ENCODE data around the gene ADAMTSL5. TPM values are rescaled to one million over a fixed set of nuclear protein-coding genes. Genes with fewer than 3 reads are reported as not detected.

Gene ADAMTSL5
- total and polyA plus RNA-seq, 2 of the 8 experiments (the other 6 are each of a cell fraction or from before 2014, with no cell fraction given): 0.82 to 0.99 TPM

DNA sequence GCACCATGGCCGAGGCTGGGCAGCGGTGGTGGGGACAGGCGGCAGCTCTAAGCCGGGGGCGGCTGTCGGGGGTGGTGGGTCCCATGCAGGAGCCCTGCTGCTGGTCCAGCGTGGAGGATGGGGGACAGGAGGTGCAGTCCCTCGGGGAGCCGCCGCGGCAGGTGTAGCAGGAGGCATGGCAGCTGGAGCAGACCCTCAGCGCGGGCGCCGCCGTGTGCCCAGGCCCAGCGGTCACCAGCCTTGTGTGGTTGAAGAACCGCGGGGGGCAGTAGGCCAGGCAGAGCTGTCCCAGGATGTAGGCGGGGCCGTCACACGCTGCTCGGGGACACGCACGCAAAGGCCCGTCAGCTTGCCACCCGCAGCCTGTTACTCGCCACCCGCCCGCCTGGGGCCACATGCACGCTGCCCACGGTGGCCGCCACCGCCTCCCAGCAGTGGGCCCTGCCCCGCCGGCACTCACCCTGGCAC is 30.9 kb downstream of the ADAMTSL5 start:
- H3K79me1 ChIP-seq (ENCODE audit: low read depth, low read length): no peaks in the 10 kb centered on the region; the same call in 1 of the 2 replicates
- H3K4ac ChIP-seq (replicated peaks; ENCODE audit: insufficient read length, low read depth, low read length): no peak overlapping the region
- H4K8ac ChIP-seq (ENCODE audit: extremely low read depth, insufficient read depth, low read length): no peak overlapping the region; the same call in 1 of the 2 replicates
- no peaks in the 10 kb centered on the region; a peak in 2 of 7 replicates for H3K4me1 ChIP-seq (replicated peaks in 1 of 4; ENCODE audit: control insufficient read depth in 3 of 4, insufficient read depth in 4 of 4, low read length in 3 of 4)
- no peak overlapping the region for H2AFZ ChIP-seq (ENCODE audit: low read length)
- no peak overlapping the region for H3K23ac ChIP-seq (ENCODE audit: insufficient read length)
- H3K18ac ChIP-seq (ENCODE audit: extremely low read depth, low read length): no peak overlapping the region
- peaks cover 0 to 4% of the 10 kb centered on the region in 2 experiments; a peak in 1 of 4 replicates for H3K79me2 ChIP-seq (ENCODE audit: control insufficient read depth in 1 of 2, insufficient read depth in 2 of 2, low read length in 2 of 2)
- H3K4me2 ChIP-seq (ENCODE audit: insufficient read depth in 1 of 2, low read depth in 2 of 2, low read length in 2 of 2): no peak overlapping the region
- peaks cover 0 to 3% (median 1%) of the 10 kb centered on the region in 4 experiments; a peak in 1 of 8 replicates for H3K36me3 ChIP-seq (ENCODE audit: control insufficient read depth in 2 of 4, insufficient read depth in 4 of 4, low read length in 3 of 4)
- no peak overlapping the region for H4K91ac ChIP-seq (replicated peaks; ENCODE audit: insufficient read length, low read length)
- ChIA-PET CTCF (ENCODE audit: partially characterized antibody) (interaction anchor here (0.7 to 1.1 kb wide), 4 partner anchors 16 to 34 kb away, joined by 3 to 4 read pairs (median 3); no protein-coding TSS in a partner anchor), POLR2A (ENCODE audit: partially characterized antibody) (interaction anchor here (0.8 to 1.0 kb wide), 4 partner anchors 13 to 52 kb away, joined by 3 read pairs; no protein-coding TSS in a partner anchor)
- FAIRE-seq: no peak
- H2BK15ac ChIP-seq (ENCODE audit: low read length): no peak overlapping the region
- no peak overlapping the region for H4K5ac ChIP-seq (ENCODE audit: insufficient read length, low read depth, low read length)
- 93% methylated on average over 27 of the region's 36 CpGs; no CpG with 5 or more reads in 1 of the 2 experiments for WGBS, 2 experiments (ENCODE audit: extremely low coverage in 1 of 2, insufficient coverage in 1 of 2, insufficient read length in 1 of 2, insufficient replicate concordance in 2 of 2, low coverage in 1 of 2, low lambda C conversion rate in 2 of 2, missing lambda C conversion rate in 1 of 2)
- no peak overlapping the region for H2BK5ac ChIP-seq (ENCODE audit: low read depth, low read length)
- H3K27ac ChIP-seq (ENCODE audit: low read depth, low read length): no peak overlapping the region
- no peak overlapping the region for H3K4me3 ChIP-seq (ENCODE audit: extremely low read depth in 1 of 4, insufficient read depth in 2 of 4, low read depth in 3 of 4, low read length in 4 of 4)
- H4K20me1 ChIP-seq (replicated peaks in 1 of 2; ENCODE audit: control insufficient read depth in 1 of 2, insufficient read depth in 2 of 2, low read length in 2 of 2): no peaks in the 10 kb centered on the region
- H3K23me2 ChIP-seq (ENCODE audit: low read depth, low read length): peaks cover 7% of the 10 kb centered on the region
- no peak overlapping the region for H3K56ac ChIP-seq (replicated peaks; ENCODE audit: insufficient read length, low read depth, low read length)
- no peak overlapping the region for H2BK12ac ChIP-seq (ENCODE audit: low read depth, low read length)
- H2AK5ac ChIP-seq (ENCODE audit: low read depth, low read length): no peak overlapping the region
- H3K9me3 ChIP-seq (ENCODE audit: insufficient read depth in 2 of 2, low read depth in 1 of 2, low read length in 1 of 2): no peaks in the 10 kb centered on the region
- no peak overlapping the region for H2BK20ac ChIP-seq (ENCODE audit: low read length)
- no peak overlapping the region for H2BK120ac ChIP-seq (replicated peaks; ENCODE audit: low read depth, low read length)
- H3K9ac ChIP-seq (replicated peaks in 1 of 4; ENCODE audit: extremely low read depth in 1 of 4, low read depth in 3 of 4, low read length in 3 of 4): no peak overlapping the region
- H3K27me3 ChIP-seq (replicated peaks in 1 of 4; ENCODE audit: control insufficient read depth in 3 of 4, extremely low read depth in 1 of 4, insufficient read depth in 3 of 4, low read length in 3 of 4): no peaks in the 10 kb centered on the region
- no peak overlapping the region for H3K14ac ChIP-seq (ENCODE audit: insufficient read length)
- DNase-seq (ENCODE audit: low read depth in 1 of 2, low spot score in 2 of 2): no peak
- TF ChIP-seq GTF2F1 (IDR thresholded peaks at IDR 0.05; ENCODE audit: borderline replicate concordance, low read depth, low read length) (no peak), KDM5A (IDR thresholded peaks at IDR 0.05; ENCODE audit: low read length) (no peak), GABPA (IDR thresholded peaks at IDR 0.05; ENCODE audit: borderline replicate concordance, insufficient read depth, low read length) (no peak), CBX5 (IDR thresholded peaks at IDR 0.05; ENCODE audit: low read depth, low read length) (no peak), CBX8 (IDR thresholded peaks at IDR 0.05; ENCODE audit: borderline replicate concordance, low read depth, low read length) (no peak), SAP30 (IDR thresholded peaks at IDR 0.05; ENCODE audit: insufficient read depth, insufficient replicate concordance, low read length) (no peak), KDM4A (IDR thresholded peaks at IDR 0.05; ENCODE audit: low read depth, low read length, severe bottlenecking) (no peak), NRF1 (IDR thresholded peaks at IDR 0.05; ENCODE audit: low read depth, low read length) (no peak), SUZ12 (IDR thresholded peaks at IDR 0.05; ENCODE audit: low read length) (no peak), KDM1A (IDR thresholded peaks at IDR 0.05; ENCODE audit: borderline replicate concordance, low read length) (no peak), ASH2L (IDR thresholded peaks at IDR 0.05; ENCODE audit: low read length) (no peak), EGR1 (IDR thresholded peaks at IDR 0.05; ENCODE audit: borderline replicate concordance, low read depth, low read length) (no peak), SP2 (IDR thresholded peaks at IDR 0.05; ENCODE audit: low read length) (no peak), TEAD4 (IDR thresholded peaks at IDR 0.05; ENCODE audit: low read depth, low read length) (no peak)
